D721Med (cell line): ENCODE measurements around the gene B3GNT4.
"Not testable (repeated sequence)": the region's sequence is repeated elsewhere in the genome, so short reads cannot be mapped to it uniquely, and the experiment has no call there.

Experiments used
- DNase-seq: peaks from one replicate; pipeline ENCODE4 v3.0.0; 2011; ENCODE audit warnings: low spot score; ENCODE audit not compliant: insufficient read length
- FAIRE-seq: peaks from 2 replicates; lab custom pipeline; 2011; peaks lifted over from hg19 to GRCh38; lab: Jason Lieb, UNC
- TF ChIP-seq, protein P1 (sequence below): IDR thresholded peaks from 2 replicates; pipeline ENCODE4 v1.5.1; 2012; ENCODE audit warnings: mild to moderate bottlenecking, control low read depth; ENCODE audit not compliant: insufficient read depth; ENCODE audit errors: missing control alignments

B3GNT4 gene

GRCh38 chr12:122238861-122239260 is 35.4 kb downstream of the B3GNT4 start:
- DNase-seq (no peak), FAIRE-seq (no peak)
- TF ChIP-seq, protein P1, sequence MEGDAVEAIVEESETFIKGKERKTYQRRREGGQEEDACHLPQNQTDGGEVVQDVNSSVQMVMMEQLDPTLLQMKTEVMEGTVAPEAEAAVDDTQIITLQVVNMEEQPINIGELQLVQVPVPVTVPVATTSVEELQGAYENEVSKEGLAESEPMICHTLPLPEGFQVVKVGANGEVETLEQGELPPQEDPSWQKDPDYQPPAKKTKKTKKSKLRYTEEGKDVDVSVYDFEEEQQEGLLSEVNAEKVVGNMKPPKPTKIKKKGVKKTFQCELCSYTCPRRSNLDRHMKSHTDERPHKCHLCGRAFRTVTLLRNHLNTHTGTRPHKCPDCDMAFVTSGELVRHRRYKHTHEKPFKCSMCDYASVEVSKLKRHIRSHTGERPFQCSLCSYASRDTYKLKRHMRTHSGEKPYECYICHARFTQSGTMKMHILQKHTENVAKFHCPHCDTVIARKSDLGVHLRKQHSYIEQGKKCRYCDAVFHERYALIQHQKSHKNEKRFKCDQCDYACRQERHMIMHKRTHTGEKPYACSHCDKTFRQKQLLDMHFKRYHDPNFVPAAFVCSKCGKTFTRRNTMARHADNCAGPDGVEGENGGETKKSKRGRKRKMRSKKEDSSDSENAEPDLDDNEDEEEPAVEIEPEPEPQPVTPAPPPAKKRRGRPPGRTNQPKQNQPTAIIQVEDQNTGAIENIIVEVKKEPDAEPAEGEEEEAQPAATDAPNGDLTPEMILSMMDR: no peak

DNA sequence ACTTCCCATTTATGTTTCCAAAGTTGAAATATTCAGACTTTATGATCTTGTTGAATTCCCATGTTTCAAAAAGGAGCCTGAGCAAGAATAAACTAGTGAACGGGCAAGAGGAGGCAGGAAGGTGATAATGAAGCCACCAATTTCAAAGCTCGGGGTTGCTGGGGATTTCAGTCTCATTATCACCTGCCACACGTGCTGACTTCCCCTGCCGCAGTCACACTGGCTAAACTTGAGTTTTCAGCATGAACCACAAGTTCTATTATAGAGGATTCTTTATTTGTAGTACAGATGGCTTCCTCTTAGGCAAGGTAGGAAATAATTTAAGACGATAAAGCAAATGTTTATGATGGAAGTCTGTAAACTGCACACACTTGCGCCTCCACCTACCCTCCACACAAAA is 40.5 kb downstream of the B3GNT4 start:
- TF ChIP-seq, protein P1: no peak
- DNase-seq (no peak), FAIRE-seq (no peak)

DNA sequence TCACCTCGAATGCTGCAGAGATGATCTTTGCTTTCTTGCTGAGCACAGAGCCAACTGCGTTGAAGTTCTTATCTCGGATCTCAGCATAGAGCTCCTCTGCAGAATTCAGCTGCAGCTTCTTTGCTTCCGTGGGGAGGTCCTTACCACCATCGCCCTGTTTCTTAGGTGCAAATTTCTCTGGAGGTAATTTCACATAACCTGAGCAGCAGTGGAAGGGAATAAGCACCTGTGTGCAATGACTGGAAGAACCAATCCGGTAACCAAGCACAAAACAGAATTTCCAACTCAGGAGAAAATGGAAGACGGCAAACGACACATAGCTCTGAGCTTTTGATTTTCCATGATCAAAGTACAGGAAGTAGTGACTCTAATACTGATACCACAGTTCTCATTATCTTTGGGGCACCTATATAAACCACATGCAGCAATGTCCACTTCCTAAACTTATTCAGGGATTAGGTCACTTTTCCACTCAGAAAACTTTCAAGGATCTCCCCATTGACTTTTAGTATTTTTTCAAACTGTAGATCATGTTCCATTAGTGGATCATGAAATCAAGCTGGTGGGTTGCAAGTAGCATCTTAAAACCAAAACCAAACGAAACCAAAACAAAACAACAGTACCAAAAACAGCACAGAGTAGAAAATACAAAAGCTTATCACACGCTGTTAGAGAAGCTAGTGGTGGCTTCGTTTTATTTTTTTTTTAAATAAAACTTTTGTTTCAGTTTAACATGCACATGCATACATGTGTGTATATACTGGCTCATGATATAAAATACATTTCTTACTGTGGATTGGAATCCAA is 41.3 kb downstream of the B3GNT4 start:
- FAIRE-seq: no peak
- DNase-seq: no peak
- TF ChIP-seq, protein P1: no peak

DNA sequence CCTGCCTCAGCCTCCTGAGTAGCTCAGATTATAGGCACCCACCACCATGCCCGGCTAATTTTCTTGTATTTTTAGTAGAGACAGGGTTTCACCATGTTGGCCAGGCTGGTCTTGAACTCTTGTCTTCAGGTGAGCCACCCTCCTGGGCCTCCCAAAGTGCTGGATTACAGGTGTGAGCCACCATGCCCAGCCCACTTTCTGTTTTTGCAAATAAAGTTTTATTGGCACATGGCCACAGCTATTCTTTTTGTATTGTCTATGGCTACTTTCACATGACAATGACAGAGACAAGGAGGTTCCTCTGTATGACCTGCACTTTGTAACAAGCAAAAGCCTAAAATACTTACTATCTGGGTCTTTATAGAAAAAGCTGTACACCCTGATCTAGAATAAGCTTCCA is 42.0 kb downstream of the B3GNT4 start:
- no peak for DNase-seq
- FAIRE-seq: no peak
- TF ChIP-seq, protein P1: no peak

DNA sequence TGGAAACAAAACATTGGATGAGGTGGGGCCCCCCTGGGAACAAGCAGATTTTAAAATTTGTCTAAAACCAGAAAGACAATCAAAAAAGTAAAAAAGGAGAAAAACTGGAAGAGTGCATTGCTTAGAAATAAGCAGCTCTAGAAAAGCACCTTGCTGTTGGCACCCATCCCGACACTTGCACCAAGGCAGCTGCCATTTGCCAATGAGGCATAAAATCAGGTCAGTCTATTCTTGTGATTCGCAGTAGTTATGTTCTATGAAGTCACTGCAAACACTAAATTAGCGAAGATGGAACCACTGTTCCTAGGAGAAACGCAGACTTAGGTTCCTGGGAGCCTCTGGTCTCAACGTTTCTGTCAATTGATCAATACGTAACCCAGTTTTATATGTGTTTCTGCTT is 46.5 kb downstream of the B3GNT4 start:
- no peak for DNase-seq
- FAIRE-seq: no peak
- TF ChIP-seq, protein P1: no peak

DNA sequence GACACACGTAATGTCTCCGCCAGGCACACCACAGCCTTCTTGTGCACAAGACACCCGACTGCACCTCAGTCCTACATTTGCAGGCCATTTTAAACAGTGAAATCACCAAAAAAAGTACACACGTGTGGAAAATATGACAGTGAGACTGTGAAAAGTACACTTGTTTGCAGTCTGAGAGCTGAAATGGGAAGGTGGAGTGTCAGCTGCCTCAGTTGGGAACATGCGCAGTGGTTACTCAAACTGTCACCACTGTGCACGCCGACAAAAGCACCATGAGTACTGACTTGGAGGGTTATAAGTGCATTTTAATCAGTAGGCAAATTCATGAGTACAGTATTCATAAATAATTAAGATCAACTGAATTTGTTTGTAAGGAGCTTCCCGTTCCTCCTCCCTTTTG is 47.0 kb downstream of the B3GNT4 start:
- FAIRE-seq: no peak
- TF ChIP-seq, protein P1: no peak
- DNase-seq: no peak

GRCh38 chr12:122258462-122258861 is 55.0 kb downstream of the B3GNT4 start:
- not testable (repeated sequence) for FAIRE-seq, DNase-seq
